RPMI7951 (cell line): Measurements from ENCODE around the gene LPP. TPM values are rescaled to one million over a fixed set of nuclear protein-coding genes. Genes with fewer than 3 reads are reported as not detected.
"Not testable (repeated sequence)": the region's sequence is repeated elsewhere in the genome, so short reads cannot be mapped to it uniquely, and the experiment has no call there.

ENCODE experiments used
- DNase-seq: peaks from one replicate; pipeline ENCODE4 v3.0.0-alpha.2; 2012; ENCODE audit warnings: low read depth
- total RNA-seq: library from RNA; depleted of rRNA; stranded (reverse); fragments of >200 nt; shearing (Covaris generic); gene quantifications from 2 replicates; pipeline ENCODE4 v1.2.3, GENCODE V29; 2014

LPP gene
- total RNA-seq, 1 experiment from 2014 or later = 30.2 TPM

GRCh38 chr3:188580659-188581058 lies 426.7 kb downstream of the LPP start:
- DNase-seq = no peak

GRCh38 chr3:188581365-188581764 lies 427.4 kb downstream of the LPP start:
- DNase-seq = no peak

- DNase-seq = no peak
Measured at GRCh38 chr3:188581792-188582191, 427.8 kb downstream of the LPP start.

- no peak for DNase-seq
Measured at GRCh38 chr3:188583341-188584161, 429.6 kb downstream of the LPP start.

- peak; percentile 75 for DNase-seq
Measured at GRCh38 chr3:188584162-188584529, 430.2 kb downstream of the LPP start.

- peak; percentile 48 for DNase-seq
Measured at GRCh38 chr3:188584958-188585689, 431.2 kb downstream of the LPP start.

- no peak for DNase-seq
Measured at GRCh38 chr3:188589071-188589470, 435.1 kb downstream of the LPP start.

- DNase-seq = no peak
Measured at GRCh38 chr3:188589771-188590170, 435.8 kb downstream of the LPP start.

- no peak for DNase-seq
Measured at GRCh38 chr3:188590557-188590956, 436.6 kb downstream of the LPP start.

- peak; percentile 96 for DNase-seq
Measured at GRCh38 chr3:188594139-188594538, 440.2 kb downstream of the LPP start.

- DNase-seq = peak; percentile 86
Measured at GRCh38 chr3:188595890-188596376, 442.0 kb downstream of the LPP start.

GRCh38 chr3:188598894-188599293 lies 444.9 kb downstream of the LPP start:
- no peak for DNase-seq

- DNase-seq = no peak
Measured at GRCh38 chr3:188602111-188602510, 448.2 kb downstream of the LPP start.

GRCh38 chr3:188602620-188603019 lies 448.7 kb downstream of the LPP start:
- no peak for DNase-seq

GRCh38 chr3:188604651-188605050 lies 450.7 kb downstream of the LPP start:
- no peak for DNase-seq

- no peak for DNase-seq
Measured at GRCh38 chr3:188605231-188605630, 451.3 kb downstream of the LPP start.

- DNase-seq = peak; percentile 28
Measured at GRCh38 chr3:188605905-188606304, 451.9 kb downstream of the LPP start.

- DNase-seq = peak; percentile 57
Measured at GRCh38 chr3:188607805-188608315, 453.9 kb downstream of the LPP start.

GRCh38 chr3:188608401-188608800 lies 454.4 kb downstream of the LPP start:
- no peak for DNase-seq

- DNase-seq = not testable (repeated sequence)
Measured at GRCh38 chr3:188613721-188614120, 459.8 kb downstream of the LPP start.

- no peak for DNase-seq
Measured at GRCh38 chr3:188617270-188617669, 463.3 kb downstream of the LPP start.

GRCh38 chr3:188617988-188618701 lies 464.2 kb downstream of the LPP start:
- DNase-seq = no peak
